ENCODE measurements around the gene TAP1. TPM values are rescaled to one million over a fixed set of nuclear protein-coding genes. Genes with fewer than 3 reads are reported as not detected.

The TAP1 gene
- total and polyA plus RNA-seq, 9 of the 15 experiments (the other 6 are each of a cell fraction or from before 2014, with no cell fraction given) = 1.3 to 6.0 (median 4.2) TPM

- TF ChIP-seq YY1 (IDR thresholded peaks at IDR 0.05; ENCODE audit: borderline replicate concordance in 1 of 3, control insufficient read depth in 1 of 3, extremely low read depth in 1 of 3, insufficient read depth in 3 of 3, insufficient read length in 1 of 3, insufficient replicate concordance in 2 of 3, low read depth in 1 of 3, low read length in 2 of 3) = no peak
- no peak for TF ChIP-seq ZBTB17 (CRISPR knock-in tag; IDR thresholded peaks at IDR 0.05)
- 0 out of 2 replicates have a peak, but pooled peaks have one; percentile 12 for TF ChIP-seq JUN (IDR thresholded peaks at IDR 0.05; ENCODE audit: borderline replicate concordance, low read depth, low read length)
- TF ChIP-seq JUN (CRISPR knock-in tag; IDR thresholded peaks at IDR 0.05; ENCODE audit: borderline replicate concordance) = no peak
- no peak for TF ChIP-seq ZNF121 (CRISPR knock-in tag; conservative IDR thresholded peaks at IDR 0.05)
- no peak for TF ChIP-seq MTA3 (IDR thresholded peaks at IDR 0.05; ENCODE audit: borderline replicate concordance)
- no peak for TF ChIP-seq ATF3 (IDR thresholded peaks at IDR 0.05)
- no peak for TF ChIP-seq ATF3 (CRISPR knock-in tag; conservative IDR thresholded peaks at IDR 0.05)
- no peak for TF ChIP-seq MECOM (CRISPR knock-in tag; IDR thresholded peaks at IDR 0.05)
- TF ChIP-seq PYGO2 (tag; IDR thresholded peaks at IDR 0.05) = no peak
- TF ChIP-seq ZNF324 (CRISPR knock-in tag; IDR thresholded peaks at IDR 0.05) = no peak
These were observed 14.8 kb upstream of the TAP1 start (continued) for GRCh38 chr6:32868257-32868788.

All from K562 (cell line).